ENCODE measurements around the gene ATRNL1.

ATRNL1 gene

DNA sequence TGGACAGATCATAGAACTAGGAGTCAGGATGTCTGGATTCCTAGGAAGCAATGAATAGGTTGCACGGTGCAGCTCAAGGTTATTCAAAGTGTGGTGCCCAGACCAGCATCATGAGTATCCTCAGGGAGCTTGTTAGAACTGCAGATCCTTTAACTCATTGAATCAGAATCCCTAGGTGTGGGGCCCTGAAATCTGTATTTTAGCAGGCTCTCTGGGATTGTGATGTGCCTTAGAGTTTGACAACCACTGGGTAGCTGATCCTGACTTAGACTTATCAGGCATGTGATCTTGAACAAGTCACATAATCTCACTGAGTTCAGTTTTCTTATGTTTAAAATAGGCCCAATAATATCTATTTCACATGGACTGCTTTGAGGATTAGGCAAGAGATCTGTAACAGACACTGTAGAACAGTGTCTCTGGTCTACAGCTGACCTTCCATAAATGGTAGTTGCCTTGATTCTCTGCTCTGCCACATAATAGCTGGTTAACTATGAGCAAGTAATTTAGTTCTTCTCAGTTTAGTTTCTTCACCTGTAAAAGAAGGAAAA lies 46.4 kb upstream of the ATRNL1 start:
- H3K4me1 ChIP-seq (ENCODE audit: insufficient read depth, poor library complexity, severe bottlenecking), result no peaks in the 10 kb centered on the region
- no peak for TF ChIP-seq CTCF (IDR thresholded peaks at IDR 0.05; ENCODE audit: poor library complexity, severe bottlenecking)
- H3K27ac ChIP-seq (ENCODE audit: poor library complexity, severe bottlenecking), result no peak overlapping the region
- H3K36me3 ChIP-seq (ENCODE audit: low read depth), result no peaks in the 10 kb centered on the region
- H3K27me3 ChIP-seq (ENCODE audit: insufficient read depth, poor library complexity, severe bottlenecking), result no peaks in the 10 kb centered on the region
- ATAC-seq (ENCODE audit: low read depth) (no peak), DNase-seq (ENCODE audit: low spot score) (no peak)
- H3K4me3 ChIP-seq (ENCODE audit: severe bottlenecking), result no peak overlapping the region
- no peaks in the 10 kb centered on the region for H3K9me3 ChIP-seq (ENCODE audit: severe bottlenecking)

DNA sequence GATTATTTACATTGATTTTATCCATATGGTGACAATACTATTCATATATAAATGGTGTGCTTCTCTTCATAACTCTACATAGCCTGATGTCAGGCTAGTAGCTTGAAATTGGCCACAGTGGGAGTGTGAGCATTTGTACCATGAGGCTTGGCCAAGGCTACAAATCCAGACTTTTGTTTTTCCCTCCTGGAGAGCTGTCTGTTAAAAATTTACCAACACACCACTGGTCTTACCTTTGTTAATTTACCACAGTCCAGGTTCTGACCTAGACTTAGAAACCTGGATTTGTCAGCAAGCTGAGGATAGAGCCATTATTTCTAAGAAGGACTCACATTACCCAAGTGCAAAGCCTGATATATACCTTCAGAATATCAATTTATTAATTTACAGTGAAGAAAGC lies 45.5 kb upstream of the ATRNL1 start:
- no peak overlapping the region for H3K4me3 ChIP-seq (ENCODE audit: severe bottlenecking)
- DNase-seq (ENCODE audit: low spot score) (no peak), ATAC-seq (ENCODE audit: low read depth) (no peak)
- no peaks in the 10 kb centered on the region for H3K36me3 ChIP-seq (ENCODE audit: low read depth)
- no peaks in the 10 kb centered on the region for H3K9me3 ChIP-seq (ENCODE audit: severe bottlenecking)
- no peaks in the 10 kb centered on the region for H3K4me1 ChIP-seq (ENCODE audit: insufficient read depth, poor library complexity, severe bottlenecking)
- no peak for TF ChIP-seq CTCF (IDR thresholded peaks at IDR 0.05; ENCODE audit: poor library complexity, severe bottlenecking)
- H3K27ac ChIP-seq (ENCODE audit: poor library complexity, severe bottlenecking), result no peak overlapping the region
- no peaks in the 10 kb centered on the region for H3K27me3 ChIP-seq (ENCODE audit: insufficient read depth, poor library complexity, severe bottlenecking)

GRCh38 chr10:115049318-115049717 lies 43.8 kb upstream of the ATRNL1 start:
- ATAC-seq (ENCODE audit: low read depth) (no peak), DNase-seq (ENCODE audit: low spot score) (no peak)
- Histone ChIP-seq H3K27ac (ENCODE audit: poor library complexity, severe bottlenecking) (no peak overlapping the region), H3K27me3 (ENCODE audit: insufficient read depth, poor library complexity, severe bottlenecking) (no peaks in the 10 kb centered on the region), H3K9me3 (ENCODE audit: severe bottlenecking) (no peaks in the 10 kb centered on the region), H3K36me3 (ENCODE audit: low read depth) (no peaks in the 10 kb centered on the region), H3K4me1 (ENCODE audit: insufficient read depth, poor library complexity, severe bottlenecking) (no peaks in the 10 kb centered on the region), H3K4me3 (ENCODE audit: severe bottlenecking) (no peak overlapping the region)
- no peak for TF ChIP-seq CTCF (IDR thresholded peaks at IDR 0.05; ENCODE audit: poor library complexity, severe bottlenecking)

DNA sequence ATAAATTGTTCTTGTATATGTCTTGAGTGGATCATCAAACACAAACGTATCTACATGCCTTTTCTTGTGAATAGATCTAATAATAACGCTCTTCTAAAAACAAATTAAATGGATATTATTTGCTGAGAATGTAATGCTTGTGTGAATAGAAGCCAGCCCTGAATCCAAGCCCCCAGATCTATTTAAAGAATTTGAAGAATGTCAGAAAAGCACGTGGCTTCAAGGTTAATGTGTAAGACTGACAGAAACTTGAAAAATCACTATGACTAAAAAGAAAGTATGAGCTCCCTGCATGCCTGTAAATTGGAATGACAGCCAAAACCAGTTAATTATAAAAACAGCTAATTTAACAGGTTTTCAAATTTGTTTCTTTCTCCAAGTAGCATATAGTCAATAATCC lies 43.2 kb upstream of the ATRNL1 start:
- no peaks in the 10 kb centered on the region for H3K4me1 ChIP-seq (ENCODE audit: insufficient read depth, poor library complexity, severe bottlenecking)
- no peak for ATAC-seq (ENCODE audit: low read depth)
- no peaks in the 10 kb centered on the region for H3K27me3 ChIP-seq (ENCODE audit: insufficient read depth, poor library complexity, severe bottlenecking)
- no peak overlapping the region for H3K27ac ChIP-seq (ENCODE audit: poor library complexity, severe bottlenecking)
- H3K36me3 ChIP-seq (ENCODE audit: low read depth), result no peaks in the 10 kb centered on the region
- no peak for DNase-seq (ENCODE audit: low spot score)
- H3K4me3 ChIP-seq (ENCODE audit: severe bottlenecking), result no peak overlapping the region
- no peak for TF ChIP-seq CTCF (IDR thresholded peaks at IDR 0.05; ENCODE audit: poor library complexity, severe bottlenecking)
- H3K9me3 ChIP-seq (ENCODE audit: severe bottlenecking), result no peaks in the 10 kb centered on the region

DNA sequence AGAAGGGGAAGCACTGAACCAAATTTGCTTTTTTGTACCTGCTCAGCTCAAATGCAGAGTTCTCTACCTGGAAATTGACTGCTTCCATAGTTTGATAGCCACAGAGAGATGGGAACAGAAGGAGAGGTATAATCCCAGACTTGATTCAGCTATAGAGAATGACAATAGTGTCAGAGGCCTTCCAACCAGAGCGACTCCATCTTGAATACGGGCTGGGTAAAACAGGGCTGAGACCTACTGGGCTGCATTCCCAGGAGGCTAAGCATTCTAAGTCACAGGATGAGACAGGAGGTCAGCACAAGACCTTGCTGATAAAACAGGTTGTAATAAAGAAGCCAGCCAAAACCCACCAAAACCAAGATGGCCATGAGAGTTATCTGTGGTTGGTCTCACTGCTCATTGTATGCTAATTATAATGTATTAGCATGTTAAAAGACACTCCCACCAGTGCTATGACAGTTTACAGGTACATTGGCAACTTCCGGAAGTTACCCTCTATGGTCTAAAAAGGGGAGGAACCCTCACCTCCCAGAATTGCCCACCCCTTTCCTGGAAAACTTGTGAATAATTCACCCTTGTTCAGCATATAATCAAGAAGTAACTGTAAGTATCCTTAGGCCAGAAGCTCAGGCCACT lies 42.7 kb upstream of the ATRNL1 start:
- TF ChIP-seq CTCF (IDR thresholded peaks at IDR 0.05; ENCODE audit: poor library complexity, severe bottlenecking), result no peak
- Histone ChIP-seq H3K4me3 (ENCODE audit: severe bottlenecking) (no peak overlapping the region), H3K36me3 (ENCODE audit: low read depth) (no peaks in the 10 kb centered on the region), H3K4me1 (ENCODE audit: insufficient read depth, poor library complexity, severe bottlenecking) (no peaks in the 10 kb centered on the region), H3K27me3 (ENCODE audit: insufficient read depth, poor library complexity, severe bottlenecking) (no peaks in the 10 kb centered on the region), H3K9me3 (ENCODE audit: severe bottlenecking) (no peaks in the 10 kb centered on the region), H3K27ac (ENCODE audit: poor library complexity, severe bottlenecking) (no peak overlapping the region)
- no peak for DNase-seq (ENCODE audit: low spot score)
- no peak for ATAC-seq (ENCODE audit: low read depth)

Measured in RWPE2 (cell line).